A549 (cell line): ENCODE measurements around the gene HOXA11.

Experiments used
- BHLHE40 ChIP-seq: IDR thresholded peaks from 2 replicates; pipeline ENCODE4 v1.6.1; 2012; ENCODE audit warnings: low read depth, low read length, inconsistent platforms
- CBX2 ChIP-seq: fragments of 200-600 bp; sonication (generic); IDR thresholded peaks from 2 replicates; pipeline ENCODE4 v1.6.1; 2016; ENCODE audit warnings: low read depth, mild to moderate bottlenecking, borderline replicate concordance
- EP300 ChIP-seq, 2 experiments: fragments of >200 bp; sonication (Bioruptor Twin); formaldehyde crosslinking; IDR thresholded peaks; 2 replicates in 1 of 2; 3 replicates in 1 of 2; pipeline ENCODE4 v1.6.1; 2016 to 2017
- FOXS1 ChIP-seq: fragments of 250-450 bp; sonication (Bioruptor Pico); IDR thresholded peaks from 2 replicates; pipeline ENCODE4 v1.5.0; 2020; ENCODE audit warnings: mild to moderate bottlenecking, moderate library complexity
- MYC ChIP-seq: IDR thresholded peaks from 2 replicates; pipeline ENCODE4 v1.6.1; 2012; ENCODE audit warnings: mild to moderate bottlenecking, inconsistent platforms, low read length, improper control_type of control experiment, borderline replicate concordance
- POLR2A ChIP-seq: IDR thresholded peaks from 2 replicates; pipeline ENCODE4 v1.6.1; 2012; ENCODE audit warnings: mild to moderate bottlenecking, low read length
- RARB ChIP-seq: fragments of 250-450 bp; sonication (Bioruptor Pico); IDR thresholded peaks from 2 replicates; pipeline ENCODE4 v1.8.0; 2021; ENCODE audit warnings: mild to moderate bottlenecking, moderate library complexity
- RCOR1 ChIP-seq: fragments of 150-350 bp; IDR thresholded peaks from 2 replicates; pipeline ENCODE4 v1.6.1; 2014; ENCODE audit warnings: antibody characterized with exemption, low read length, low read depth
- ZNF302 ChIP-seq: fragments of 250-450 bp; sonication (Bioruptor Pico); IDR thresholded peaks from 2 replicates; pipeline ENCODE4 v1.9.0; 2021; ENCODE audit warnings: inconsistent platforms, mild to moderate bottlenecking, moderate library complexity
- TF ChIP-seq, protein P1 (sequence below): fragments of 450-650 bp; IDR thresholded peaks from 2 replicates; pipeline ENCODE4 v1.6.1; 2014; ENCODE audit warnings: antibody characterized with exemption
- TF ChIP-seq, protein P2 (sequence below): IDR thresholded peaks from 2 replicates; pipeline ENCODE4 v1.6.1; 2012
- TF ChIP-seq, protein P3 (sequence below): fragments of 150-350 bp; IDR thresholded peaks from 2 replicates; pipeline ENCODE4 v1.6.1; 2014; ENCODE audit warnings: low read depth, mild to moderate bottlenecking, low read length
- TF ChIP-seq, protein P4 (sequence below): fragments of 200-600 bp; sonication (generic); IDR thresholded peaks from 2 replicates; pipeline ENCODE4 v1.6.1; 2016; ENCODE audit warnings: antibody characterized with exemption, mild to moderate bottlenecking, moderate library complexity
- TF ChIP-seq, protein P5 (sequence below): fragments of >200 bp; sonication (Bioruptor Twin); formaldehyde crosslinking; IDR thresholded peaks from 3 replicates; pipeline ENCODE4 v1.5.1; 2016

DNA sequence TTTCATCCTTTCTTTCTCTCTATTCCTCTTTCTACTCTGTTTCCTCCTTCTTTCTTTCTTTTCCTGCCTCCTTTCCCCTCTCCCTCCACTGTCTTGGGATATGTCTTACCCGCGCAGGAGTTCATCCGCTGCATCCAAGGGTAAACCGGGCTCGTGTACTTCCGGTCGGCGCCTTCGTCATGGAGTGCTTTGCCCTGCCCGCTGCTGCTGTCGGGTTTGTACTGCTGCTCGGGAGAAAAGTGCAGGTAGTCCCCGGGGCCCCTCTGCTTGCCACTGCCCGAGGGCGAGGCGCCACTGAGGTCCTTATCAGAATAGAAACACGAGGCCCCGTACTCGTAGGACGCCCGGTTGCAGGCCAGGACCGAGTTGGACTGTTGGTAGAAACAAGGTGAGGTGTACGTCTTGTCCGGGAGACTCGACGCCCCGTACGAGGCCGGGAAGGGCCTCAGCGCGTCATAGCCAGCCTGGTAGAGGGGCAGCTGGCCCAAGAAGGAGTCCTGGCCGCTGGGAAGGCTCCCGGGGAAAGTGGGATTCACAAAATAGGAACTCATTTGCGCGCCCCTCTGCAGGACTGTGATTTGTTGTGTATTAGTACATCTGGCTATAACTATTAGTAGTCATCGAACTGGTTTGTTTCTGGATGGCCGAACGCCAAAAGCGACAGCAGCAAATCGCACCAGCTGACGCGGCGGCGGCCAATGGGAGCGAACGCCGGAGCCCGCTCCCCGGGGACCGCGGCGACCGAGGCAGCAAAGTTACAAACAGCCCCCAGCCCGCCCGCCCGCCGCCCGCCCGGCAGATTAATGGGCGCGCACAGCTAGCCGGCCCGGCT, 37.6 kb downstream of the HOXA11 start, which contains the start of gene HOXA6:
- TF ChIP-seq CBX2 (no peak), POLR2A (no peak), FOXS1 (no peak), EP300 (IDR thresholded peaks at IDR 0.05) (no peak), ZNF302 (no peak), BHLHE40 (no peak), MYC (no peak), RCOR1 (no peak), RARB (CRISPR knock-in tag) (no peak)
- TF ChIP-seq, protein P1, sequence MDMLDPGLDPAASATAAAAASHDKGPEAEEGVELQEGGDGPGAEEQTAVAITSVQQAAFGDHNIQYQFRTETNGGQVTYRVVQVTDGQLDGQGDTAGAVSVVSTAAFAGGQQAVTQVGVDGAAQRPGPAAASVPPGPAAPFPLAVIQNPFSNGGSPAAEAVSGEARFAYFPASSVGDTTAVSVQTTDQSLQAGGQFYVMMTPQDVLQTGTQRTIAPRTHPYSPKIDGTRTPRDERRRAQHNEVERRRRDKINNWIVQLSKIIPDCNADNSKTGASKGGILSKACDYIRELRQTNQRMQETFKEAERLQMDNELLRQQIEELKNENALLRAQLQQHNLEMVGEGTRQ, result no peak
- TF ChIP-seq, protein P2, sequence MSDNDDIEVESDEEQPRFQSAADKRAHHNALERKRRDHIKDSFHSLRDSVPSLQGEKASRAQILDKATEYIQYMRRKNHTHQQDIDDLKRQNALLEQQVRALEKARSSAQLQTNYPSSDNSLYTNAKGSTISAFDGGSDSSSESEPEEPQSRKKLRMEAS, result no peak
- TF ChIP-seq, protein P3, sequence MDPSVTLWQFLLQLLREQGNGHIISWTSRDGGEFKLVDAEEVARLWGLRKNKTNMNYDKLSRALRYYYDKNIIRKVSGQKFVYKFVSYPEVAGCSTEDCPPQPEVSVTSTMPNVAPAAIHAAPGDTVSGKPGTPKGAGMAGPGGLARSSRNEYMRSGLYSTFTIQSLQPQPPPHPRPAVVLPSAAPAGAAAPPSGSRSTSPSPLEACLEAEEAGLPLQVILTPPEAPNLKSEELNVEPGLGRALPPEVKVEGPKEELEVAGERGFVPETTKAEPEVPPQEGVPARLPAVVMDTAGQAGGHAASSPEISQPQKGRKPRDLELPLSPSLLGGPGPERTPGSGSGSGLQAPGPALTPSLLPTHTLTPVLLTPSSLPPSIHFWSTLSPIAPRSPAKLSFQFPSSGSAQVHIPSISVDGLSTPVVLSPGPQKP, result no peak
- TF ChIP-seq, protein P4, sequence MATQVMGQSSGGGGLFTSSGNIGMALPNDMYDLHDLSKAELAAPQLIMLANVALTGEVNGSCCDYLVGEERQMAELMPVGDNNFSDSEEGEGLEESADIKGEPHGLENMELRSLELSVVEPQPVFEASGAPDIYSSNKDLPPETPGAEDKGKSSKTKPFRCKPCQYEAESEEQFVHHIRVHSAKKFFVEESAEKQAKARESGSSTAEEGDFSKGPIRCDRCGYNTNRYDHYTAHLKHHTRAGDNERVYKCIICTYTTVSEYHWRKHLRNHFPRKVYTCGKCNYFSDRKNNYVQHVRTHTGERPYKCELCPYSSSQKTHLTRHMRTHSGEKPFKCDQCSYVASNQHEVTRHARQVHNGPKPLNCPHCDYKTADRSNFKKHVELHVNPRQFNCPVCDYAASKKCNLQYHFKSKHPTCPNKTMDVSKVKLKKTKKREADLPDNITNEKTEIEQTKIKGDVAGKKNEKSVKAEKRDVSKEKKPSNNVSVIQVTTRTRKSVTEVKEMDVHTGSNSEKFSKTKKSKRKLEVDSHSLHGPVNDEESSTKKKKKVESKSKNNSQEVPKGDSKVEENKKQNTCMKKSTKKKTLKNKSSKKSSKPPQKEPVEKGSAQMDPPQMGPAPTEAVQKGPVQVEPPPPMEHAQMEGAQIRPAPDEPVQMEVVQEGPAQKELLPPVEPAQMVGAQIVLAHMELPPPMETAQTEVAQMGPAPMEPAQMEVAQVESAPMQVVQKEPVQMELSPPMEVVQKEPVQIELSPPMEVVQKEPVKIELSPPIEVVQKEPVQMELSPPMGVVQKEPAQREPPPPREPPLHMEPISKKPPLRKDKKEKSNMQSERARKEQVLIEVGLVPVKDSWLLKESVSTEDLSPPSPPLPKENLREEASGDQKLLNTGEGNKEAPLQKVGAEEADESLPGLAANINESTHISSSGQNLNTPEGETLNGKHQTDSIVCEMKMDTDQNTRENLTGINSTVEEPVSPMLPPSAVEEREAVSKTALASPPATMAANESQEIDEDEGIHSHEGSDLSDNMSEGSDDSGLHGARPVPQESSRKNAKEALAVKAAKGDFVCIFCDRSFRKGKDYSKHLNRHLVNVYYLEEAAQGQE, result no peak
- TF ChIP-seq, protein P5, sequence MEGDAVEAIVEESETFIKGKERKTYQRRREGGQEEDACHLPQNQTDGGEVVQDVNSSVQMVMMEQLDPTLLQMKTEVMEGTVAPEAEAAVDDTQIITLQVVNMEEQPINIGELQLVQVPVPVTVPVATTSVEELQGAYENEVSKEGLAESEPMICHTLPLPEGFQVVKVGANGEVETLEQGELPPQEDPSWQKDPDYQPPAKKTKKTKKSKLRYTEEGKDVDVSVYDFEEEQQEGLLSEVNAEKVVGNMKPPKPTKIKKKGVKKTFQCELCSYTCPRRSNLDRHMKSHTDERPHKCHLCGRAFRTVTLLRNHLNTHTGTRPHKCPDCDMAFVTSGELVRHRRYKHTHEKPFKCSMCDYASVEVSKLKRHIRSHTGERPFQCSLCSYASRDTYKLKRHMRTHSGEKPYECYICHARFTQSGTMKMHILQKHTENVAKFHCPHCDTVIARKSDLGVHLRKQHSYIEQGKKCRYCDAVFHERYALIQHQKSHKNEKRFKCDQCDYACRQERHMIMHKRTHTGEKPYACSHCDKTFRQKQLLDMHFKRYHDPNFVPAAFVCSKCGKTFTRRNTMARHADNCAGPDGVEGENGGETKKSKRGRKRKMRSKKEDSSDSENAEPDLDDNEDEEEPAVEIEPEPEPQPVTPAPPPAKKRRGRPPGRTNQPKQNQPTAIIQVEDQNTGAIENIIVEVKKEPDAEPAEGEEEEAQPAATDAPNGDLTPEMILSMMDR, result no peak
